Ascending aorta (tissue), 2 donors: Measurements from ENCODE around the gene ZNF43. TPM values are rescaled to one million over a fixed set of nuclear protein-coding genes. Genes with fewer than 3 reads are reported as not detected.
A peak's percentile ranks its signal among the peaks of the same experiment; 100 is the strongest.
"Not testable (repeated sequence)": the region's sequence is repeated elsewhere in the genome, so short reads cannot be mapped to it uniquely, and the experiment has no call there.

Experiments used
- DNase-seq, 2 donors: peaks; one replicate each; pipeline ENCODE4 v3.0.0-alpha.2; 2019; ENCODE audit warnings: low spot score in 2 of 2
- H3K27ac ChIP-seq, 2 donors: fragments of 200-600 bp; sonication (generic); one replicate each; pipeline ENCODE4 v1.5.1; 2016 to 2017; ENCODE audit warnings: mild to moderate bottlenecking in 1 of 2
- H3K27me3 ChIP-seq: fragments of 200-600 bp; sonication (generic); one replicate; pipeline ENCODE4 v1.5.1; 2017
- H3K36me3 ChIP-seq, 2 donors: fragments of 200-600 bp; sonication (generic); one replicate each; pipeline ENCODE4 v1.5.1; 2016
- H3K4me1 ChIP-seq, 2 donors: fragments of 200-600 bp; sonication (generic); one replicate each; pipeline ENCODE4 v1.5.1; 2016 to 2017; ENCODE audit warnings: mild to moderate bottlenecking in 1 of 2
- H3K4me3 ChIP-seq, 2 donors: fragments of 200-600 bp; sonication (generic); one replicate each; pipeline ENCODE4 v1.5.1; 2016 to 2017; ENCODE audit warnings: mild to moderate bottlenecking in 1 of 2
- H3K9me3 ChIP-seq, 2 donors: fragments of 200-600 bp; sonication (generic); one replicate each; pipeline ENCODE4 v1.5.1; 2016
- CTCF ChIP-seq, 3 experiments: fragments of 200-600 bp in 2 of 3; fragments of 450-650 bp in 1 of 3; sonication (generic) in 2 of 3; IDR thresholded peaks; one replicate each; pipeline ENCODE4 v1.5.1; 2016 to 2019; ENCODE audit warnings: antibody characterized with exemption in 3 of 3, mild to moderate bottlenecking in 1 of 3, moderate library complexity in 1 of 3
- intact Hi-C: fragments of 100-400 bp; cut with DNase I; formaldehyde crosslinking; loops from one replicate; pipeline ENCODE4 v1.15.1; 2023
- total RNA-seq: library from RNA; depleted of rRNA; stranded (reverse); fragments of >200 nt; gene quantifications from one replicate; pipeline ENCODE4 v1.1.0, GENCODE V29; 2016

ZNF43 gene
- total RNA-seq, 1 donor from 2014 or later = 8.4 TPM

GRCh38 chr19:21786936-21787335, 49.0 kb downstream of the ZNF43 start:
- no peaks in the 10 kb centered on the region for H3K4me1 ChIP-seq
- TF ChIP-seq CTCF (IDR thresholded peaks at IDR 0.05) = no peak
- H3K27ac ChIP-seq = no peak overlapping the region
- H3K4me3 ChIP-seq = no peak overlapping the region
- intact Hi-C loops = no loop called here
- no peak for DNase-seq
- no peaks in the 10 kb centered on the region for H3K9me3 ChIP-seq
- H3K27me3 ChIP-seq = no peaks in the 10 kb centered on the region
- H3K36me3 ChIP-seq = no peaks in the 10 kb centered on the region

GRCh38 chr19:21775792-21776191, 60.2 kb downstream of the ZNF43 start:
- H3K36me3 ChIP-seq, H3K9me3 ChIP-seq, H3K27me3 ChIP-seq, DNase-seq, H3K4me3 ChIP-seq, intact Hi-C loops, H3K4me1 ChIP-seq, H3K27ac ChIP-seq: not testable (repeated sequence)

- intact Hi-C loops = loop anchor here (1.0 to 10.0 kb wide), 5 partner anchors 68 to 765 kb away; partner anchors contain the start of genes ZNF429 and ZNF493
- Histone ChIP-seq H3K4me3 (peak within 1 kb of the TSS; percentile 59 to 86), H3K4me1 (peaks cover 0 to 3% of the 10 kb centered on the region in 2 donors), H3K27ac (peak within 1 kb of the TSS; percentile 88 to 89), H3K9me3 (no peaks in the 10 kb centered on the region), H3K27me3 (no peaks in the 10 kb centered on the region), H3K36me3 (peaks cover 8 to 15% of the 10 kb centered on the region in 2 donors)
- DNase-seq = peak; percentile 76 to 96
- TF ChIP-seq CTCF (IDR thresholded peaks at IDR 0.05) = no peak
These were observed 68.7 kb downstream of the ZNF43 start, which contains the start of gene ZNF100 for GRCh38 chr19:21767065-21767800. Gene ZNF100, minus strand, starts transcription at chr19:21767579. Its CDS starts 150 bp downstream, at chr19:21767429.

- not testable (repeated sequence) for H3K4me1 ChIP-seq, DNase-seq, H3K27me3 ChIP-seq, H3K9me3 ChIP-seq
- peak overlapping the region; percentile 59 to 86 for H3K4me3 ChIP-seq
- intact Hi-C loops = loop anchor here (1.0 to 10.0 kb wide), 5 partner anchors 69 to 766 kb away; partner anchors contain the start of genes ZNF429 and ZNF493
- H3K27ac ChIP-seq = peak overlapping the region; percentile 88 to 89
- peaks cover 12 to 17% of the 10 kb centered on the region in 2 donors for H3K36me3 ChIP-seq
These were observed 69.3 kb downstream of the ZNF43 start for GRCh38 chr19:21766705-21767064.

- no peaks in the 10 kb centered on the region for H3K9me3 ChIP-seq
These were observed 70.8 kb downstream of the ZNF43 start for GRCh38 chr19:21765151-21765550.

DNA sequence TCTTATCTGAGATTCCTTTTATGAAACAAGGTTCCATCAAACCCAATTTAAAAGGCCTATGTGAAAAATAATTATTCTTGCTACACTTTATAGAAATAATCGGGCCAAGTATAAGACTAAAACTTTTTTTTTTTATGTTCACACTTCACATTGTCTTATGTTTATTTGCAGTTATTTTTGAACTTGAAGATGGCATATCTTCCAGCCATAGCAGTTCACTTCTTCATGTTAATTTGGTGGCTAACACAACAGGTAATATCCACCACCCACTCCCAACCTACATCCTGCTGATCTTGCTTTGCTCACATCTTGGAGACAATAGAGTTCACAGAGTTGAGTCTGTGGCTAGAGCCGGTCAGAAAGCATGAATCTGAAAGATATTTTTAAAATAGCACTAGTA, 74.4 kb downstream of the ZNF43 start:
- H3K9me3 ChIP-seq, H3K4me3 ChIP-seq, H3K27me3 ChIP-seq, DNase-seq, H3K4me1 ChIP-seq, H3K27ac ChIP-seq: not testable (repeated sequence)
- peaks cover 16 to 33% of the 10 kb centered on the region in 2 donors for H3K36me3 ChIP-seq
- intact Hi-C loops = loop anchor here (10.0 kb wide), 1 partner anchor 257 kb away; the partner anchor contains the start of gene ZNF429

More at GRCh38 chr19:21765151-21765550, 70.8 kb downstream of the ZNF43 start:
- no peak overlapping the region for H3K4me3 ChIP-seq
- intact Hi-C loops = loop anchor here (5.0 to 10.0 kb wide), 3 partner anchors 260 to 767 kb away; partner anchors contain the start of genes ZNF429 and ZNF493
- H3K27me3 ChIP-seq = no peaks in the 10 kb centered on the region
- H3K4me1 ChIP-seq = peaks cover 0 to 3% of the 10 kb centered on the region in 2 donors
- peaks cover 12 to 21% of the 10 kb centered on the region in 2 donors for H3K36me3 ChIP-seq
- TF ChIP-seq CTCF (IDR thresholded peaks at IDR 0.05) = no peak
- DNase-seq = no peak
- no peak overlapping the region for H3K27ac ChIP-seq

- TF ChIP-seq CTCF (IDR thresholded peaks at IDR 0.05) = no peak
- Histone ChIP-seq H3K4me3 (no peak overlapping the region), H3K36me3 (peaks cover 16 to 32% of the 10 kb centered on the region in 2 donors), H3K9me3 (no peaks in the 10 kb centered on the region), H3K27ac (no peak overlapping the region), H3K27me3 (no peaks in the 10 kb centered on the region), H3K4me1 (no peaks in the 10 kb centered on the region)
- no peak for DNase-seq
- intact Hi-C loops = no loop called here
These were observed 77.7 kb downstream of the ZNF43 start for GRCh38 chr19:21758296-21758695.

DNA sequence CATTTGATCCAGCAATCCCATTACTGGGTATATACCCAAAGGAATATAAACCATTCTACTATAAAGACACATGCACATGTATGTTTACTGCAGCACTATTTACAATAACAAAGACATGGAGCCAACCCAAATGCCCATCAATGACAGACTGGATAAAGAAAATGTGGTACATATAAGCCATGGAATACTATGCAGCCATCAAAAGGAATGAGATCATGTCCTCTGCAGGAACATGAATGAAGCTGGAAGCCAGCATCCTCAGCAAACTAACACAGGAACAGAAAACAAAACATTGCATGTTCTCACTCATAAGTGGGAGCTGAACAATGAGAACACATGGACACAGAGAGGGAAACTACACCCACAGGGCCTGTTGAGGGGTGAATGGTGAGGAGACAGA, 80.4 kb downstream of the ZNF43 start:
- intact Hi-C loops, H3K4me1 ChIP-seq, H3K27ac ChIP-seq, H3K4me3 ChIP-seq, H3K27me3 ChIP-seq, H3K9me3 ChIP-seq, DNase-seq: not testable (repeated sequence)
- peaks cover 18 to 44% of the 10 kb centered on the region in 2 donors for H3K36me3 ChIP-seq
